Mesodermal cell (in vitro differentiated cells): ENCODE results near the gene PNPLA6. TPM values are rescaled to one million over a fixed set of nuclear protein-coding genes. Genes with fewer than 3 reads are reported as not detected.
A peak's percentile ranks its signal among the peaks of the same experiment; 100 is the strongest.

Experiments used
- H3K27ac ChIP-seq: 2 replicates; pipeline ENCODE4 v1.7.0; 2013; ENCODE audit warnings: mild to moderate bottlenecking, low read depth, low read length, moderate library complexity; ENCODE audit not compliant: severe bottlenecking
- H3K36me3 ChIP-seq: 2 replicates; pipeline ENCODE4 v1.7.1; 2013; ENCODE audit warnings: mild to moderate bottlenecking, low read length, moderate library complexity; ENCODE audit not compliant: control insufficient read depth, insufficient read depth
- H3K4me1 ChIP-seq: one replicate; pipeline ENCODE4 v1.7.1; 2013; ENCODE audit warnings: mild to moderate bottlenecking, low read length; ENCODE audit not compliant: insufficient read depth, control insufficient read depth, poor library complexity, severe bottlenecking
- H3K4me3 ChIP-seq: 2 replicates; pipeline ENCODE4 v1.7.0; 2013; ENCODE audit warnings: low read length, control low read depth, mild to moderate bottlenecking; ENCODE audit not compliant: insufficient read depth, poor library complexity, severe bottlenecking; ENCODE audit errors: extremely low read depth
- H3K9me3 ChIP-seq: 2 replicates; pipeline ENCODE4 v1.7.1; 2013; ENCODE audit warnings: mild to moderate bottlenecking, low read length, moderate library complexity; ENCODE audit not compliant: control insufficient read depth
- WGBS, 2 experiments: methylation state at CpG; one replicate each; pipeline ENCODE4 v1.1.5; 2013; ENCODE audit warnings: missing lambda C conversion rate in 2 of 2; ENCODE audit not compliant: insufficient coverage in 2 of 2; 5-methylcytosine and 5-hydroxymethylcytosine counted together
- polyA plus RNA-seq, 2 experiments: library from polyadenylated mRNA; stranded (reverse); fragments of 50-300 nt; gene quantifications; one replicate each; pipeline ENCODE4 v1.2.3, GENCODE V29; 2013

PNPLA6 gene
- polyA plus RNA-seq (2013, experiment 1 of 2), result 96.5 TPM
- 73.4 TPM for polyA plus RNA-seq (2013, experiment 2 of 2)

DNA sequence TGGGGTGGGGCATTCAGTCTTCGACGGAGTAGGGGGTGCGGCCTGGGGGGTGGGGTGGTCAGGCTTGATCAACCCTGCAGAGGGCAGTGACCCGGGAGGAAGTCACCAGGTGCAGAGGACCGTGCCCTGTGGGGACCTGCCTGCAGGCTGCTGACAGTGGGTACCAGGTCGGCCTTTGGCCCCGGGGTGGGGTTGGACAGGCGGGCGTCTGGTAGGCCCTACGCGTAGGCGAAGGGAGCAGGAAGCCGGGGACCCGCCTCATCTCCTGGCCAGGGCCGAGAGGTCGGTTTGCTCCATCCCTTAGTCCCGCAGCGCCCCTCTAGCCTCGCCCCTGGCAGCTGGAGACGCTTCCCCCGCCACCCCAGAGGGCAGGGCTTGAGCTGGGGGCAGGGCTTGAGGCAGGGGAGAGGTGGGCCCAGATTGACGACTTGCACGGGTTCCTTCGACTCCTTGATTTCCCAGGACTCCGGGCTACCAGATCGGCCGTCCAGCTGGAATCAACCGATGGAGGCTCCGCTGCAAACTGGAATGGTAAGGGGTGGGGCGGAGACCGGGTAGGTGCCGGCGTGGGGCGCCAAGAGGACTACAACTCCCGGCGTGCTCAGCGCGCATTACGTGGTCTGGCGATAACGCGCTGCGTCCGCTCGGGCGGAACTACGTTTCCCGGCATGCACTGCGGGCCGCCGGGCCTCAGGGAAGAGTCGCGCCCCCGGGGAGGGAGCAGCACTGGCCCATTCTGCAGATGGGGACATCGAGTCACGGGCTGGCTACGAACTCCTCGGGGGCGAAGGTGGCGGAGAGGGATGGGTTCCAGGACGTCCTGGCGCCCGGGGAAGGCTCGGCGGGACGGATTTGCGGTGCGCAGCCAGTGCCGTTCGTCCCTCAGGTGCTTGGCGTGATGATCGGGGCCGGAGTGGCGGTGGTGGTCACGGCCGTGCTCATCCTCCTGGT, at the start of gene PNPLA6:
Gene PNPLA6 (plus strand): TSS at position 671 of the 951 bp plus-strand sequence. CDS start 72 bp downstream, at position 743.
- 1% methylated on average over 61 to 63 of the region's 76 CpGs for WGBS, 2 experiments
- peaks cover 7% of the 10 kb centered on the region for H3K4me1 ChIP-seq
- H3K27ac ChIP-seq, result peak within 1 kb of the TSS; percentile 93
- no peaks in the 10 kb centered on the region for H3K9me3 ChIP-seq
- H3K36me3 ChIP-seq, result peaks cover 53% of the 10 kb centered on the region
- H3K4me3 ChIP-seq, result peak within 1 kb of the TSS; percentile 84

DNA sequence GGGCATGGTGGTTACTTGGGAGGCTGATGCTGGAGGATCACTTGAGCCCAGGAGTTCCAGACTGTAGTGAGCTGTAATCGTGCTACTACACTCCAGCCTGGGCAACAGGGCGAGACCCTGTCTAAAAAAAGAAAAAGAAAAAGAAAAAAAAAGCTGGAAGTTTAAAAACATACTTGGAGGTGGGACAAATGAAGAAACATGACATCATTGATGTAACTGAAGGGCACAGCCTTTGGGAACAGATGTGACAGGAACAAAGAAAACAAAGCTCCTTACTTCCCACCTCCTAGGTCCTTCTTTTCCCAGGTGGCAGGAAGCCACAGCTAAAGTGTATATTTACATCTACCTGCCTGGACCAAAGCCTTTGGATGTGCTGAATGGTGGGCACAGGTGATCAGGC, 48.6 kb upstream of the PNPLA6 start:
- H3K4me1 ChIP-seq, result peaks cover 4% of the 10 kb centered on the region
- no peaks in the 10 kb centered on the region for H3K36me3 ChIP-seq
- no peak overlapping the region for H3K4me3 ChIP-seq
- no peak overlapping the region for H3K27ac ChIP-seq
- WGBS, 2 experiments, result 79% methylated on average over 2 of the region's 2 CpGs; no CpG with 5 or more reads in 1 of the 2 experiments
- H3K9me3 ChIP-seq, result no peaks in the 10 kb centered on the region

DNA sequence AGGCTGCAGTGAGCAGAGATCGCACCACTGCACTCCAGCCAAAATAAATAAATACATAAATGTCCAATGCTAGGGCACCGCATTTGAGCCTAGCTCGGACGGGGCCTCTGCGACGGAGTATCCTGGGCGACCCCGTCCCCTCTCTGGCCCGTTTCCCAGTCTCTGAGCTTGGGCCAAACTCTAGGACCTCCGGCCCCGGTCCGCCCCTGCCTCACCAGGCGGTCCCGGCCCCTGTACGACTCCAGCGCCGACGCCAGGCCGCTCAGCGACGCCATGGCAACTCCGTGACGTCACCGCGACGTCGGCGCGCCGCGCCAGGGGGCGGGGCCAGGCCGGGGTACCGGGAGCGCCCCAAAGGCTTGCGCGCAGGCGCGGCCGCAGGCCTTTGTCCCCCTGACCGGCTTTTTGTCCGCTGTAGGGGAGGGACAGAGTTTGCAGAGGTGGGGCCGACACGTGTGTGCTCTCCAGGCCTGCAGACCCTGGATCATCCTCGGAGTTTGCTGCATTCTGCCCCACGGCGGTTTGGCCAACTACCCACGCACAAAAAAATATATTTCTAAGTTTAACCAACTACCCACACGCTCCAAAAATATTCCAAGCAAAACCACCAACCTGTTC, 46.7 kb upstream of the PNPLA6 start, which contains the start of gene PEX11G:
Gene PEX11G (minus strand): TSS at position 300 of the 618 bp plus-strand sequence. CDS start 25 bp downstream, at position 275.
- WGBS, 2 experiments, result 8 to 13% methylated on average over 35 to 37 of the region's 49 CpGs

DNA sequence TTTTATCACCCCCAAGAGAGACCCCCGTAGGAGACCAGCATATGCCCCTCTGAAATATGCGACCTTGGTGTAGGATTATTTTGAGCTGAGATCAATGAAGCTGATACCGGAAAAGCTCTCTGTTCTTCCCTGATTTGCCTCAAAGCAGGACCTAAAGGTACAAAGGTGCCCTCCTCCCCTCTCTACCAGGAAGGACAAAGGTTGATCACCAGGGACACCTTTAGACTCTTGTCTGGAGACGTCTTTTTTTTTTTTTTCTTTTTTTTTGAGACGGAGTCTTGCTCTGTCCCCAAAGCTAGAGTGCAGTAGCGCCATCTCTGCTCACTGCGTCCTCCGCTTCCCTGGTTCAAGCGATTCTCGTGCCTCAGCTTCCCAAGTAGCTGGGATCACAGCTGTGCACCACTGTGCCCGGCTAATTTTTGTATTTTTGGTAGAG, 45.9 kb upstream of the PNPLA6 start:
- Histone ChIP-seq H3K4me3 (no peak overlapping the region), H3K27ac (no peak overlapping the region), H3K9me3 (no peaks in the 10 kb centered on the region), H3K4me1 (peaks cover 7% of the 10 kb centered on the region), H3K36me3 (no peaks in the 10 kb centered on the region)
- WGBS, 2 experiments, result 85 to 87% methylated on average over 9 of the region's 11 CpGs

More for the DNA sequence above, 46.7 kb upstream of the PNPLA6 start, which contains the start of gene PEX11G:
- H3K36me3 ChIP-seq, result no peaks in the 10 kb centered on the region
- peak within 1 kb of the TSS; percentile 67 for H3K27ac ChIP-seq
- peaks cover 7% of the 10 kb centered on the region for H3K4me1 ChIP-seq
- H3K9me3 ChIP-seq, result no peaks in the 10 kb centered on the region
- H3K4me3 ChIP-seq, result peak within 1 kb of the TSS; percentile 39

DNA sequence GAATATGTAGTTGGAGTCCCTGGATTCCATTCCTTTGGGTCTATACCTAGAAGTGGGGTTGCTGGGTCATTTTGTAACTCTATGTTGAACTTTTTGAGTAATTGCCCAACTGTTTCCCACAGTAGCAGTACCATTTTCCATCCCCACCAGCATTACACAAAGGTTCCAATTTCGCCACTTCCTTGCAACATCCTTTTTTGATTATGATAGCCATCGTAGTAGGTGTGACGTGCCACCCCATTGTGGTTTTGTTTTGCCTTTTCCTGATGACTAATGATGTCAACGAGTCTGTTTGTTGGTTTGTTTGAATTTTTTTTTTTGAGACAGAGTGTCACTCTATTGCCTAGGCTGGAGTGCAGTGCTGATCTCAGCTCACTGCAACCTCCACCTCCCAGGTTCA, 43.4 kb upstream of the PNPLA6 start:
- WGBS, 2 experiments, result 83 to 100% methylated on average over 2 to 3 of the region's 4 CpGs
- Histone ChIP-seq H3K9me3 (no peaks in the 10 kb centered on the region), H3K27ac (no peak overlapping the region), H3K4me3 (no peak overlapping the region), H3K4me1 (peaks cover 7% of the 10 kb centered on the region), H3K36me3 (no peaks in the 10 kb centered on the region)

DNA sequence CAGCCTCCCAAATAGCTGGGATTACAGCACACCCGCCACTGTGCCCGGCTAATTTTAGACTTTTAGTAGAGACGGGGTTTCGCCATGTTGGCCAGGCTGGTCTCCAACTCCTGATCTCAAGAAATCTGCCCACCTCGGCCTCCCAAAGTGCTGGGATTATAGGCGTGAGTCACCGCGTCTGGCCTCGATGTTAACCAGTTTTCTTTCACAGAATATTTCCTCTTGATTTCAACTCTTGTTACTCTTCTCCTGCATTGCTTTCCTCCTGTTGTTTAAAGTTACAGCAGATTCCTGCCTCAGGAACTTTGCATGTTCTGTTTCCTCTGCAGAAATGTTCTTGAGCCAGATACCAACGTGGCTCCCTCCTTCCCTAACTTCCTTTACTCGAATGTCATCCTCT, 43.0 kb upstream of the PNPLA6 start:
- WGBS, 2 experiments, result 90 to 93% methylated on average over 10 to 11 of the region's 11 CpGs
- H3K9me3 ChIP-seq, result no peaks in the 10 kb centered on the region
- H3K36me3 ChIP-seq, result no peaks in the 10 kb centered on the region
- H3K4me1 ChIP-seq, result peaks cover 7% of the 10 kb centered on the region
- H3K4me3 ChIP-seq, result no peak overlapping the region
- H3K27ac ChIP-seq, result no peak overlapping the region

DNA sequence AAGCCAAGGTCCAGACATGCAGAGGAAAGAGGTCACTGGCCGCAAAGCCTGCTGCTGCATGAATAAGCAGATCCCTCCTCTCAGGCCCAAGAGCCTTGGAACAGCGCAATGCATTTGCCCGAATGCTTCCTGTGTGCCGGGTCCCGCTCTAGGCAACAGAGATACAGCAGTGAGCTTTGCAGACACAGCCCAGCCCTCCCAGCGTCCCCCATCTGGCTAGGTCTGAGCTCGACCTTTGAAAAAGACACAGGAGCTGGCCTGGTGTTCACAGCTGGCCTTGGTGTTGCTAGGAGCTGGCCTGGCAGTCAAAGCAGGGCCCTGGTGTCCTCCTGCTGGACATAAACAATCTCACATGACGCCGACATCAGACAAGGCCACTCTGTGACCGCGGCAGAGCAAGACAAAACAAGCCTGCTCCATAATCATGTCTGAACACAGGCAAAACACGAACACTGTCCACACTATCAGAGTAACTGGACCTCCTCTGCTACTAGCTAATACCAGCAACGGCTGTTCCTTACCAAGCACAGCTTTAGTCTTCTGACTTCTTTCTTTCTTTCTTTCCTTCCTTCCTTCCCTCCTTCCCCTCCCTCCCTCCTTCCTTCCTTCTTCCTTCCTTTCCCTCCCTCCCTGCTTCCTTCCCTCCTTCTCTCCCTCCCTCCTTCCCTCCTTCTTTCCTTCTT, 41.0 kb upstream of the PNPLA6 start:
- Histone ChIP-seq H3K9me3 (no peaks in the 10 kb centered on the region), H3K4me3 (no peak overlapping the region), H3K27ac (peak overlapping the region; percentile 37), H3K36me3 (no peaks in the 10 kb centered on the region), H3K4me1 (peaks cover 3% of the 10 kb centered on the region)
- 75 to 88% methylated on average over 9 to 13 of the region's 13 CpGs for WGBS, 2 experiments

DNA sequence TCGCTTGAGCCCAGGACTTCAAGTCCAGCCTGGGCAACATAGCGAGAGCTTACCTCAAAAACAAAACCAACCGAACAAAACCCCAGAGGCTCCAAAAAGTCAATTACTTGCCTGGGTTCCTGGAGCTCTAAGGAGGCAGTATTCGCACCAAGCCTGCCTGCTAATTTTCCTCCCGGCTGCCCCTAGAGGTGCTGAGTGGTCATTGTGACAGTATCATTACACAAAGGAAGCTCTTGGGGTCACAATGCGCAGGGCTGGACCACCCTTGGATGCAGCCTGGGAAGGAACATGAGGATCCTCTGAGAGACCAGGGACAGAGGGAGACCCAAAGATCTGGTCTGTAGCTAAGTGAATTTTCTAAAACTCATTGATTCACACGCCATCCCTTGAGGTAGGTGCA, 38.2 kb upstream of the PNPLA6 start:
- Histone ChIP-seq H3K9me3 (no peaks in the 10 kb centered on the region), H3K36me3 (no peaks in the 10 kb centered on the region), H3K4me3 (no peak overlapping the region), H3K27ac (no peak overlapping the region), H3K4me1 (peaks cover 3% of the 10 kb centered on the region)
- WGBS, 2 experiments, result 57 to 62% methylated on average over 7 of the region's 7 CpGs

DNA sequence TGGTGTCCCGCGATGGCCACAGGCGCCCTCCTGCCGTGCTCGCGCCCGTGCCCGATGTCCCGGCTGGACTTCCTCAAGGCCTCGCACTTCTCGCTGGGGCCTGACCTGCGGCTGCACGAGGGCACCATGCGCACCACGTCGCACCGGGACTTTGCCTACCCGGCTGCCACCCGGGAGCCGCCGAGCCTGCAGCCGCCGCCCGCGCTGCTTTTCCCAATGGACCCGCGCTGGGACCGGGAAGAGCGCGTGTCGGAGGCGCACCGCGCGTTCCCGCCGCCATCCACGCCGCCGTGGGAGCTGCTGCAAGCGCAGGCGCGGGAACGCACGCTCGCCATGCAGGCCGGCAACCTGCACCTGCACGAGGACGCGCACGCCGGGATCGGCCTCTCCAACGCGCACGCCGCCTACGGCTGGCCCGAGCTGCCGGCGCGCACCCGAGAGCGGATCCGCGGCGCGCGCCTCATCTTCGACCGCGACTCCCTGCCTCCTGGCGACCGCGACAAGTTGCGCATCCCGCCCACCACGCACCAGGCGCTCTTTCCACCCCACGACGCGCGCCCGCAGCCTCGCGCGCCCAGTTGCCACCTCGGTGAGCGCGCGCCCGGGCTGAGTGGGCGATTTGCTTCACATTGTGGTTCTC, 34.6 kb upstream of the PNPLA6 start:
- 2 to 3% methylated on average over 85 to 87 of the region's 93 CpGs for WGBS, 2 experiments
- Histone ChIP-seq H3K4me1 (no peaks in the 10 kb centered on the region), H3K4me3 (peak overlapping the region; percentile 31), H3K27ac (no peak overlapping the region), H3K9me3 (no peaks in the 10 kb centered on the region), H3K36me3 (no peaks in the 10 kb centered on the region)

DNA sequence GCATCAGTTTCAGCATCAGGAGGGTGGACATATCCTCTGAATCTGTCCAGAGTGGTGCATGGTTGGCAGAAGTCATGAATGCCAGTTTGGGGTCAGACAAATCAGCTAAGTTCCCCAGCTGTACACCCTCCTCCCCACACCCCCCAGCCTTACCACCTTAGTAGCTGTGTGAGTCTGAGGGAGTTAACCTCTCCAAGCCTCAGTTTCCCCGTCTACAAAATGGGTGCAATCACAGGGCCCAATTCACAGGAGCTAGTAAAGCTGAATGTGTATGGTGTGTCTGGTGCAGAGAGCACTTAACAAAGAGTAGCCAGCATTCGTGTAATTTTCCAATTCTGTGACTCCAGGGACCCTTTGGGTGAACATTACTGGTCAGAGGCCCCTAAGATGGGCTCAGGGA, 33.0 kb upstream of the PNPLA6 start:
- WGBS, 2 experiments, result 40 to 59% methylated on average over 1 to 2 of the region's 2 CpGs
- H3K9me3 ChIP-seq, result no peaks in the 10 kb centered on the region
- no peak overlapping the region for H3K27ac ChIP-seq
- no peaks in the 10 kb centered on the region for H3K4me1 ChIP-seq
- no peaks in the 10 kb centered on the region for H3K36me3 ChIP-seq
- no peak overlapping the region for H3K4me3 ChIP-seq
